HEK293T (cell line): ENCODE data around the gene SLFN5.

ENCODE experiments used
- BHLHE40 ChIP-seq: fragments of 450-650 bp; IDR thresholded peaks from 2 replicates; pipeline ENCODE4 v1.6.1; 2016; ENCODE audit warnings: mild to moderate bottlenecking, moderate library complexity, borderline replicate concordance
- SUZ12 ChIP-seq: fragments of 450-650 bp; IDR thresholded peaks from 2 replicates; pipeline ENCODE4 v1.6.1; 2016; ENCODE audit warnings: mild to moderate bottlenecking

GRCh38 chr17:35242805-35243560, at the start of gene SLFN5:
- TF ChIP-seq SUZ12 (no peak), BHLHE40 (no peak)
